Activated T-cell treated with anti-CD3 and anti-CD28 coated beads, Interleukin-2, amount 50 U/mL, for 72 hours (primary cell): Measurements from ENCODE around the gene KIF22. TPM values are rescaled to one million over a fixed set of nuclear protein-coding genes. Genes with fewer than 3 reads are reported as not detected.
"Not testable (repeated sequence)": the region's sequence is repeated elsewhere in the genome, so short reads cannot be mapped to it uniquely, and the experiment has no call there.

ENCODE experiments used
- ATAC-seq, 2 donors: fragments of 150-1000 bp; cut with Tn5 transposase; replicated peaks in 1 of 2; 2 replicates each; pipeline ENCODE4 v1.10.0; 2021; ENCODE audit warnings: moderate library complexity in 2 of 2, mild to moderate bottlenecking in 1 of 2
- DNase-seq, 2 donors: peaks; one replicate each; pipeline ENCODE4 v3.0.0; 2021 to 2022; ENCODE audit warnings: mixed read lengths in 1 of 2
- H3K27ac Mint-ChIP-seq: one replicate; pipeline ENCODE4 v1.8.0; 2022; ENCODE audit warnings: mild to moderate bottlenecking, moderate library complexity, mixed read lengths
- H3K27me3 Mint-ChIP-seq: one replicate; pipeline ENCODE4 v1.8.0; 2022; ENCODE audit warnings: low read depth, mixed read lengths
- H3K36me3 Mint-ChIP-seq, 2 donors: one replicate each; pipeline ENCODE4 v1.8.0; 2022; ENCODE audit warnings: mixed read lengths in 2 of 2, mild to moderate bottlenecking in 1 of 2; ENCODE audit not compliant: insufficient read depth in 2 of 2
- H3K4me1 Mint-ChIP-seq: one replicate; pipeline ENCODE4 v1.8.0; 2022; ENCODE audit warnings: low read depth, mixed read lengths
- H3K4me3 Mint-ChIP-seq, 2 donors: one replicate each; pipeline ENCODE4 v1.8.0; 2022; ENCODE audit warnings: mild to moderate bottlenecking in 2 of 2, mixed read lengths in 2 of 2, moderate library complexity in 2 of 2
- H3K9me3 Mint-ChIP-seq, 2 donors: one replicate each; pipeline ENCODE4 v1.8.0; 2022; ENCODE audit warnings: mixed read lengths in 2 of 2
- total RNA-seq, 2 donors: library from RNA; stranded (reverse); gene quantifications; one replicate each; pipeline ENCODE4 v1.2.3, GENCODE V29; 2022

The KIF22 gene
- 100 to 1,000 TPM; 153 to 180 TPM for total RNA-seq

GRCh38 chr16:29790183-29790948 lies at the start of gene KIF22:
Gene KIF22 (plus strand): TSS chr16:29790751. CDS start chr16:29790760, 9 bp downstream.
- Mint-ChIP-seq H3K9me3 (no peaks in the 10 kb centered on the region), H3K4me3 (peak within 1 kb of the TSS; percentile 94), H3K27me3 (no peaks in the 10 kb centered on the region), H3K4me1 (peaks cover 35% of the 10 kb centered on the region), H3K27ac (peak within 1 kb of the TSS; percentile 92), H3K36me3 (peaks cover 11 to 18% of the 10 kb centered on the region in 2 donors)
- peak; percentile 100 for DNase-seq
- peak; percentile 95 to 96 for ATAC-seq

GRCh38 chr16:29742683-29743275 lies 47.8 kb upstream of the KIF22 start:
- Mint-ChIP-seq H3K9me3 (no peaks in the 10 kb centered on the region), H3K36me3 (peaks cover 9 to 12% of the 10 kb centered on the region in 2 donors), H3K4me3 (peak overlapping the region; percentile 94 to 95), H3K4me1 (peaks cover 86% of the 10 kb centered on the region), H3K27me3 (no peaks in the 10 kb centered on the region), H3K27ac (peak overlapping the region; percentile 38)
- DNase-seq (no peak), ATAC-seq (no peak)

- H3K27me3 Mint-ChIP-seq: no peaks in the 10 kb centered on the region
- H3K4me1 Mint-ChIP-seq: peaks cover 79% of the 10 kb centered on the region
- DNase-seq (no peak), ATAC-seq (no peak)
- peaks cover 9 to 12% of the 10 kb centered on the region in 2 donors for H3K36me3 Mint-ChIP-seq
- peak overlapping the region; percentile 8 for H3K27ac Mint-ChIP-seq
- H3K9me3 Mint-ChIP-seq: no peaks in the 10 kb centered on the region
- peak overlapping the region; percentile 94 to 95 for H3K4me3 Mint-ChIP-seq
Observed at GRCh38 chr16:29743475-29743826, 47.1 kb upstream of the KIF22 start.

GRCh38 chr16:29743827-29744531 lies 46.6 kb upstream of the KIF22 start:
- H3K4me3 Mint-ChIP-seq: peak overlapping the region; percentile 94 to 95
- peaks cover 74% of the 10 kb centered on the region for H3K4me1 Mint-ChIP-seq
- no peaks in the 10 kb centered on the region for H3K27me3 Mint-ChIP-seq
- peak in 1 of 2 donors; percentile 10 for ATAC-seq
- no peaks in the 10 kb centered on the region for H3K9me3 Mint-ChIP-seq
- H3K27ac Mint-ChIP-seq: peak overlapping the region; percentile 63
- H3K36me3 Mint-ChIP-seq: peaks cover 9 to 12% of the 10 kb centered on the region in 2 donors
- peak; percentile 30 to 52 for DNase-seq

- DNase-seq (peak; percentile 4 to 25), ATAC-seq (no peak)
- Mint-ChIP-seq H3K36me3 (peaks cover 9 to 12% of the 10 kb centered on the region in 2 donors), H3K4me3 (peak overlapping the region; percentile 94 to 95), H3K27ac (peak overlapping the region; percentile 71), H3K27me3 (no peaks in the 10 kb centered on the region), H3K4me1 (peaks cover 69% of the 10 kb centered on the region), H3K9me3 (no peaks in the 10 kb centered on the region)
Observed at GRCh38 chr16:29744541-29745101, 45.9 kb upstream of the KIF22 start.

GRCh38 chr16:29745121-29745852 lies 45.3 kb upstream of the KIF22 start:
- no peaks in the 10 kb centered on the region for H3K9me3 Mint-ChIP-seq
- peak overlapping the region; percentile 98 for H3K27ac Mint-ChIP-seq
- no peaks in the 10 kb centered on the region for H3K27me3 Mint-ChIP-seq
- DNase-seq (peak; percentile 77 to 79), ATAC-seq (peak; percentile 74 to 79)
- peaks cover 6 to 12% of the 10 kb centered on the region in 2 donors for H3K36me3 Mint-ChIP-seq
- peaks cover 63% of the 10 kb centered on the region for H3K4me1 Mint-ChIP-seq
- H3K4me3 Mint-ChIP-seq: peak overlapping the region; percentile 94 to 95

- ATAC-seq: peak; percentile 90
- Mint-ChIP-seq H3K36me3 (peaks cover 6 to 12% of the 10 kb centered on the region in 2 donors), H3K4me1 (peaks cover 56% of the 10 kb centered on the region)
Observed at GRCh38 chr16:29745853-29746345, 44.7 kb upstream of the KIF22 start, which contains the start of gene C16orf54. Gene C16orf54 (minus strand): TSS chr16:29745990. CDS start chr16:29744951, 1,039 bp downstream.

GRCh38 chr16:29746518-29746917 lies 44.0 kb upstream of the KIF22 start:
- not testable (repeated sequence) for ATAC-seq, H3K27me3 Mint-ChIP-seq, H3K9me3 Mint-ChIP-seq
- Mint-ChIP-seq H3K36me3 (peaks cover 5 to 12% of the 10 kb centered on the region in 2 donors), H3K4me1 (peaks cover 50% of the 10 kb centered on the region), H3K4me3 (peak overlapping the region; percentile 94 to 95), H3K27ac (peak overlapping the region; percentile 98)
- DNase-seq: peak in 1 of 2 donors; percentile 14

More at GRCh38 chr16:29745853-29746345, 44.7 kb upstream of the KIF22 start, which contains the start of gene C16orf54:
- peak; percentile 91 to 92 for DNase-seq
- Mint-ChIP-seq H3K27me3 (no peaks in the 10 kb centered on the region), H3K9me3 (no peaks in the 10 kb centered on the region), H3K27ac (peak within 1 kb of the TSS; percentile 98), H3K4me3 (peak within 1 kb of the TSS; percentile 94 to 95)

- H3K4me3 Mint-ChIP-seq: no peak overlapping the region
- H3K4me1 Mint-ChIP-seq: peaks cover 39% of the 10 kb centered on the region
- H3K27me3 Mint-ChIP-seq: no peaks in the 10 kb centered on the region
- DNase-seq (no peak), ATAC-seq (no peak)
- H3K36me3 Mint-ChIP-seq: peaks cover 4 to 7% of the 10 kb centered on the region in 2 donors
- no peaks in the 10 kb centered on the region for H3K9me3 Mint-ChIP-seq
- H3K27ac Mint-ChIP-seq: no peak overlapping the region
Observed at GRCh38 chr16:29747947-29748759, 42.4 kb upstream of the KIF22 start.

GRCh38 chr16:29748760-29749149 lies 41.8 kb upstream of the KIF22 start:
- not testable (repeated sequence) for H3K9me3 Mint-ChIP-seq, H3K27ac Mint-ChIP-seq, H3K36me3 Mint-ChIP-seq, H3K27me3 Mint-ChIP-seq, ATAC-seq, DNase-seq, H3K4me3 Mint-ChIP-seq
- peaks cover 33% of the 10 kb centered on the region for H3K4me1 Mint-ChIP-seq

GRCh38 chr16:29753516-29753915 lies 37.0 kb upstream of the KIF22 start:
- Mint-ChIP-seq H3K36me3 (no peaks in the 10 kb centered on the region), H3K4me3 (no peak overlapping the region), H3K27ac (no peak overlapping the region)

More at GRCh38 chr16:29753516-29753915, 37.0 kb upstream of the KIF22 start:
- Mint-ChIP-seq H3K9me3 (no peaks in the 10 kb centered on the region), H3K4me1 (peaks cover 29% of the 10 kb centered on the region), H3K27me3 (no peaks in the 10 kb centered on the region)
- DNase-seq (no peak), ATAC-seq (no peak)
